ENCODE measurements around the gene DNM1.

DNA sequence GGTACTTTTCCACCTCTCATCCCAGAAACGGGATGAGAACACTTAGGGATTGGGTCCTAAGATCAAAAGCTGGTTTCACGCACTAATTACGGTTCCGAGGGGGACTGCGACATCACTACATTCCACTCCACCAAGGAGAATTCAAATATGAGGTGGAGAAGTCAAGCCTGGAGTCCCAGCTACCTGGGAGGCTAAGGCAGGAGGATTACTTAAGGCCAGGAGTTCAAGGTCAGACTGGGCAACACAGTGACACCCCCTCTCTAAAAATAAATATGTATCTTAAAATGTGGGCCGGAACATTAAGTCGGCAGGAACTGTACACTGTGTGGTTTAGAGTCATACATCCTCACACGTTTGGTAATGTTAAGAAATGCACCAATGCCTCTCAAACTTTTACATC is 71.1 kb downstream of the DNM1 start:
- TF ChIP-seq, protein P1, sequence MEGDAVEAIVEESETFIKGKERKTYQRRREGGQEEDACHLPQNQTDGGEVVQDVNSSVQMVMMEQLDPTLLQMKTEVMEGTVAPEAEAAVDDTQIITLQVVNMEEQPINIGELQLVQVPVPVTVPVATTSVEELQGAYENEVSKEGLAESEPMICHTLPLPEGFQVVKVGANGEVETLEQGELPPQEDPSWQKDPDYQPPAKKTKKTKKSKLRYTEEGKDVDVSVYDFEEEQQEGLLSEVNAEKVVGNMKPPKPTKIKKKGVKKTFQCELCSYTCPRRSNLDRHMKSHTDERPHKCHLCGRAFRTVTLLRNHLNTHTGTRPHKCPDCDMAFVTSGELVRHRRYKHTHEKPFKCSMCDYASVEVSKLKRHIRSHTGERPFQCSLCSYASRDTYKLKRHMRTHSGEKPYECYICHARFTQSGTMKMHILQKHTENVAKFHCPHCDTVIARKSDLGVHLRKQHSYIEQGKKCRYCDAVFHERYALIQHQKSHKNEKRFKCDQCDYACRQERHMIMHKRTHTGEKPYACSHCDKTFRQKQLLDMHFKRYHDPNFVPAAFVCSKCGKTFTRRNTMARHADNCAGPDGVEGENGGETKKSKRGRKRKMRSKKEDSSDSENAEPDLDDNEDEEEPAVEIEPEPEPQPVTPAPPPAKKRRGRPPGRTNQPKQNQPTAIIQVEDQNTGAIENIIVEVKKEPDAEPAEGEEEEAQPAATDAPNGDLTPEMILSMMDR (IDR thresholded peaks at IDR 0.05; ENCODE audit: insufficient read depth, low read length) = no peak
- no peak for TF ChIP-seq GABPA (IDR thresholded peaks at IDR 0.05; ENCODE audit: low read depth)
- no peak for TF ChIP-seq POLR2AphosphoS5 (IDR thresholded peaks at IDR 0.05; ENCODE audit: low read depth)
- TF ChIP-seq SPI1 (IDR thresholded peaks at IDR 0.05; ENCODE audit: borderline replicate concordance, low read depth) = no peak
- TF ChIP-seq, protein P2, sequence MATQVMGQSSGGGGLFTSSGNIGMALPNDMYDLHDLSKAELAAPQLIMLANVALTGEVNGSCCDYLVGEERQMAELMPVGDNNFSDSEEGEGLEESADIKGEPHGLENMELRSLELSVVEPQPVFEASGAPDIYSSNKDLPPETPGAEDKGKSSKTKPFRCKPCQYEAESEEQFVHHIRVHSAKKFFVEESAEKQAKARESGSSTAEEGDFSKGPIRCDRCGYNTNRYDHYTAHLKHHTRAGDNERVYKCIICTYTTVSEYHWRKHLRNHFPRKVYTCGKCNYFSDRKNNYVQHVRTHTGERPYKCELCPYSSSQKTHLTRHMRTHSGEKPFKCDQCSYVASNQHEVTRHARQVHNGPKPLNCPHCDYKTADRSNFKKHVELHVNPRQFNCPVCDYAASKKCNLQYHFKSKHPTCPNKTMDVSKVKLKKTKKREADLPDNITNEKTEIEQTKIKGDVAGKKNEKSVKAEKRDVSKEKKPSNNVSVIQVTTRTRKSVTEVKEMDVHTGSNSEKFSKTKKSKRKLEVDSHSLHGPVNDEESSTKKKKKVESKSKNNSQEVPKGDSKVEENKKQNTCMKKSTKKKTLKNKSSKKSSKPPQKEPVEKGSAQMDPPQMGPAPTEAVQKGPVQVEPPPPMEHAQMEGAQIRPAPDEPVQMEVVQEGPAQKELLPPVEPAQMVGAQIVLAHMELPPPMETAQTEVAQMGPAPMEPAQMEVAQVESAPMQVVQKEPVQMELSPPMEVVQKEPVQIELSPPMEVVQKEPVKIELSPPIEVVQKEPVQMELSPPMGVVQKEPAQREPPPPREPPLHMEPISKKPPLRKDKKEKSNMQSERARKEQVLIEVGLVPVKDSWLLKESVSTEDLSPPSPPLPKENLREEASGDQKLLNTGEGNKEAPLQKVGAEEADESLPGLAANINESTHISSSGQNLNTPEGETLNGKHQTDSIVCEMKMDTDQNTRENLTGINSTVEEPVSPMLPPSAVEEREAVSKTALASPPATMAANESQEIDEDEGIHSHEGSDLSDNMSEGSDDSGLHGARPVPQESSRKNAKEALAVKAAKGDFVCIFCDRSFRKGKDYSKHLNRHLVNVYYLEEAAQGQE (IDR thresholded peaks at IDR 0.05; ENCODE audit: insufficient replicate concordance, low read depth) = no peak
